HepG2 (cell line): ENCODE measurements around the gene PLEKHA6. TPM values are rescaled to one million over a fixed set of nuclear protein-coding genes. Genes with fewer than 3 reads are reported as not detected.

ENCODE experiments used
- DRAP1 ChIP-seq: IDR thresholded peaks from 2 replicates; pipeline ENCODE4 v1.6.1; 2016; ENCODE audit warnings: missing genetic modification reagents, missing compliant biosample characterization
- GATAD2A ChIP-seq: IDR thresholded peaks from 2 replicates; pipeline ENCODE4 v1.6.1; 2016
- GTF3A ChIP-seq: sonication (generic); formaldehyde crosslinking; conservative IDR thresholded peaks from 2 replicates; pipeline ENCODE4 v1.4.0; 2020; ENCODE audit warnings: mild to moderate bottlenecking, missing genetic modification reagents
- HDAC2 ChIP-seq: sonication (generic); formaldehyde crosslinking; IDR thresholded peaks from 2 replicates; pipeline ENCODE4 v1.4.0; 2020; ENCODE audit warnings: missing genetic modification reagents
- KIAA2018 ChIP-seq: sonication (generic); formaldehyde crosslinking; IDR thresholded peaks from 2 replicates; pipeline ENCODE4 v1.5.0; 2020; ENCODE audit warnings: mild to moderate bottlenecking, missing genetic modification reagents, borderline replicate concordance
- ONECUT2 ChIP-seq: sonication (generic); formaldehyde crosslinking; IDR thresholded peaks from 2 replicates; pipeline ENCODE4 v1.4.0; 2020; ENCODE audit warnings: missing genetic modification reagents
- POLR2AphosphoS5 ChIP-seq: IDR thresholded peaks from 2 replicates; pipeline ENCODE4 v1.6.1; 2012; ENCODE audit warnings: low read depth, low read length
- POLR2G ChIP-seq: fragments of 200-400 bp; formaldehyde crosslinking; IDR thresholded peaks from 2 replicates; pipeline ENCODE4 v1.6.1; 2018; ENCODE audit warnings: mild to moderate bottlenecking, low read depth, low read length, moderate library complexity
- ZNF124 ChIP-seq: sonication (generic); formaldehyde crosslinking; IDR thresholded peaks from 2 replicates; pipeline ENCODE4 v1.4.0; 2020; ENCODE audit warnings: missing genetic modification reagents
- ZNF652 ChIP-seq: IDR thresholded peaks from 2 replicates; pipeline ENCODE4 v1.6.1; 2016; ENCODE audit warnings: low read depth, borderline replicate concordance
- ZNF841 ChIP-seq: sonication (generic); formaldehyde crosslinking; IDR thresholded peaks from 2 replicates; pipeline ENCODE4 v1.8.1; 2023; ENCODE audit warnings: missing genetic modification reagents, borderline replicate concordance
- polyA plus RNA-seq, 8 experiments: library from polyadenylated mRNA; depleted of rRNA in 3 of 8; stranded (reverse) in 7 of 8; unstranded in 1 of 8; fragments of >200 nt; fragmentation: Illumina TruSeq in 4 of 8; extraction: Trizol in 4 of 8; gene quantifications; 2 replicates each; pipeline versions ENCODE4 v1.2.1 to v1.2.3, GENCODE V29; 2011 to 2016; ENCODE audit warnings: low read depth in 4 of 8, missing spikeins in 1 of 8, mixed read lengths in 1 of 8; ENCODE audit not compliant: insufficient read depth in 1 of 8
- total RNA-seq, 5 experiments: library from RNA; depleted of rRNA; stranded (reverse); fragments of >200 nt; fragmentation: Illumina TruSeq; extraction: Trizol; gene quantifications; 2 replicates each; pipeline ENCODE4 v1.2.3, GENCODE V29; 2016; ENCODE audit warnings: low read depth in 1 of 5
- TF ChIP-seq, protein P1 (sequence below): sonication (generic); formaldehyde crosslinking; IDR thresholded peaks from 2 replicates; pipeline ENCODE4 v1.4.0; 2020; ENCODE audit warnings: mild to moderate bottlenecking, missing genetic modification reagents
- TF ChIP-seq, protein P2 (sequence below): conservative IDR thresholded peaks from 2 replicates; pipeline ENCODE4 v1.6.1; 2018; ENCODE audit warnings: missing genetic modification reagents

The PLEKHA6 gene
- total and polyA plus RNA-seq, 2 of the 13 experiments (the other 11 are each of a cell fraction or from before 2014, with no cell fraction given): 5.3 to 11.4 TPM

DNA sequence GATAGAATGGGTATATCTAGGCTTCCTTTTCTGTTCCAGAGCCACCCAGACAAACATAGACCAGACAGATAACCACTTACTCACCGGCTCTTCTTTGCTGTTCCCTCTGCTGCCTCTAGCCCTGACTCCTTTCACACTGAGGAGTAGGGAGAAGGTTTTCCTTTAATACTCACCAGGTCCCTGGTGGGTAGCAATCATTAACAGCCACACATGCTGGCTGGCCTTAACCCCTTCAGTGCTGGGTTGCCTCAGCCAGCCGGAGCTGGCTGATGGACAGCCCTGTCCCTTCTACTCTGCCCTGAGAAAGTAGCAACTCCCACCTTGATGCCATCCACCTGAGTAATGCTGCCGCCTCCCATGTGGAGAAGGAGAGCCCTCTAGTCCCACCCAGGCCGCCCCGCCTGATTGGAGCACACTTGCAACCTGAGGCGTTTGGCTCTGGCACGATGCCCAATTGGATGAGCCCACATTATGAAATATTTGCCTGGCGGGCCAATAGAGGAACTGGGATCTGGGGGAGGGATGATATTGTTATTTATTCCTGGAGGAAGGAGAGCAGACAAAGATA, 71.6 kb downstream of the PLEKHA6 start (continued):
- TF ChIP-seq, protein P1, sequence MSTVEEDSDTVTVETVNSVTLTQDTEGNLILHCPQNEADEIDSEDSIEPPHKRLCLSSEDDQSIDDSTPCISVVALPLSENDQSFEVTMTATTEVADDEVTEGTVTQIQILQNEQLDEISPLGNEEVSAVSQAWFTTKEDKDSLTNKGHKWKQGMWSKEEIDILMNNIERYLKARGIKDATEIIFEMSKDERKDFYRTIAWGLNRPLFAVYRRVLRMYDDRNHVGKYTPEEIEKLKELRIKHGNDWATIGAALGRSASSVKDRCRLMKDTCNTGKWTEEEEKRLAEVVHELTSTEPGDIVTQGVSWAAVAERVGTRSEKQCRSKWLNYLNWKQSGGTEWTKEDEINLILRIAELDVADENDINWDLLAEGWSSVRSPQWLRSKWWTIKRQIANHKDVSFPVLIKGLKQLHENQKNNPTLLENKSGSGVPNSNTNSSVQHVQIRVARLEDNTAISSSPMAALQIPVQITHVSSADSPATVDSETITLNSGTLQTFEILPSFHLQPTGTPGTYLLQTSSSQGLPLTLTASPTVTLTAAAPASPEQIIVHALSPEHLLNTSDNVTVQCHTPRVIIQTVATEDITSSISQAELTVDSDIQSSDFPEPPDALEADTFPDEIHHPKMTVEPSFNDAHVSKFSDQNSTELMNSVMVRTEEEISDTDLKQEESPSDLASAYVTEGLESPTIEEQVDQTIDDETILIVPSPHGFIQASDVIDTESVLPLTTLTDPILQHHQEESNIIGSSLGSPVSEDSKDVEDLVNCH (CRISPR knock-in tag): no peak
- peak; percentile 76 for TF ChIP-seq POLR2AphosphoS5
- no peak for TF ChIP-seq ZNF841 (CRISPR knock-in tag)
- TF ChIP-seq HDAC2 (CRISPR knock-in tag): peak; percentile 28; the same call in 1 of the 2 replicates
- peak; percentile 56 for TF ChIP-seq GATAD2A (CRISPR knock-in tag)
- TF ChIP-seq GTF3A (CRISPR knock-in tag): no peak
- TF ChIP-seq KIAA2018 (CRISPR knock-in tag): no peak
- TF ChIP-seq, protein P2, sequence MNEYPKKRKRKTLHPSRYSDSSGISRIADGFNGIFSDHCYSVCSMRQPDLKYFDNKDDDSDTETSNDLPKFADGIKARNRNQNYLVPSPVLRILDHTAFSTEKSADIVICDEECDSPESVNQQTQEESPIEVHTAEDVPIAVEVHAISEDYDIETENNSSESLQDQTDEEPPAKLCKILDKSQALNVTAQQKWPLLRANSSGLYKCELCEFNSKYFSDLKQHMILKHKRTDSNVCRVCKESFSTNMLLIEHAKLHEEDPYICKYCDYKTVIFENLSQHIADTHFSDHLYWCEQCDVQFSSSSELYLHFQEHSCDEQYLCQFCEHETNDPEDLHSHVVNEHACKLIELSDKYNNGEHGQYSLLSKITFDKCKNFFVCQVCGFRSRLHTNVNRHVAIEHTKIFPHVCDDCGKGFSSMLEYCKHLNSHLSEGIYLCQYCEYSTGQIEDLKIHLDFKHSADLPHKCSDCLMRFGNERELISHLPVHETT (CRISPR knock-in tag): no peak
- TF ChIP-seq DRAP1 (CRISPR knock-in tag): peak; percentile 91
- no peak for TF ChIP-seq ZNF124
- TF ChIP-seq ZNF652 (CRISPR knock-in tag): peak; percentile 98
- peak; percentile 53 for TF ChIP-seq POLR2G
- TF ChIP-seq ONECUT2 (CRISPR knock-in tag): no peak
